Measurements from ENCODE around the gene BACH2.

DNA sequence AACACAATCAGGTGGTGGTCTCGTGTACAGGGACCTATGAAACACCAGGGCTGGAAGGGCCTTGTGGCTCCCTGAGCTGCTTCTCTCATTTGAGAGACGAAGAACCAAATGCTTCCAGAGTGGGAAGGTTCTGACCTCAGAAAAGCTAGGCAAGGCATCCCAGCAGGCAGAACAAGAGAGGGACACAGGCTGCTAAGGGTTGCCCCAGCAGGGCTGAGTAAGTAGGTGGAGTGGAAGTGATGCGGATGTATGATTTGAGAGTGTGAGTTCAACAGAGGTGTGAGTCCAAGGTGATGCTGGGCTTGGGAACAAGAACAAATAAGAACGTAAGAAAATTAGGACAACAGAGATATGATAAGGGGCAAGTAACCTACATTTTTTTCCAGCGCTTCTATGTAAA is 147.8 kb downstream of the BACH2 start:
- no peak for TF ChIP-seq ZEB2 (IDR thresholded peaks at IDR 0.05)
- no peak for TF ChIP-seq TOE1 (IDR thresholded peaks at IDR 0.05; ENCODE audit: borderline replicate concordance)
- no peak for TF ChIP-seq TOE1 (CRISPR knock-in tag; IDR thresholded peaks at IDR 0.05; ENCODE audit: borderline replicate concordance, low read depth)
- TF ChIP-seq KHSRP (IDR thresholded peaks at IDR 0.05), result no peak
- no peak for TF ChIP-seq POLR2AphosphoS5 (IDR thresholded peaks at IDR 0.05; ENCODE audit: control insufficient read depth, insufficient read depth, low read depth, low read length)
- TF ChIP-seq, protein P1, sequence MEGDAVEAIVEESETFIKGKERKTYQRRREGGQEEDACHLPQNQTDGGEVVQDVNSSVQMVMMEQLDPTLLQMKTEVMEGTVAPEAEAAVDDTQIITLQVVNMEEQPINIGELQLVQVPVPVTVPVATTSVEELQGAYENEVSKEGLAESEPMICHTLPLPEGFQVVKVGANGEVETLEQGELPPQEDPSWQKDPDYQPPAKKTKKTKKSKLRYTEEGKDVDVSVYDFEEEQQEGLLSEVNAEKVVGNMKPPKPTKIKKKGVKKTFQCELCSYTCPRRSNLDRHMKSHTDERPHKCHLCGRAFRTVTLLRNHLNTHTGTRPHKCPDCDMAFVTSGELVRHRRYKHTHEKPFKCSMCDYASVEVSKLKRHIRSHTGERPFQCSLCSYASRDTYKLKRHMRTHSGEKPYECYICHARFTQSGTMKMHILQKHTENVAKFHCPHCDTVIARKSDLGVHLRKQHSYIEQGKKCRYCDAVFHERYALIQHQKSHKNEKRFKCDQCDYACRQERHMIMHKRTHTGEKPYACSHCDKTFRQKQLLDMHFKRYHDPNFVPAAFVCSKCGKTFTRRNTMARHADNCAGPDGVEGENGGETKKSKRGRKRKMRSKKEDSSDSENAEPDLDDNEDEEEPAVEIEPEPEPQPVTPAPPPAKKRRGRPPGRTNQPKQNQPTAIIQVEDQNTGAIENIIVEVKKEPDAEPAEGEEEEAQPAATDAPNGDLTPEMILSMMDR (IDR thresholded peaks at IDR 0.05 in 2 of 3, conservative IDR thresholded peaks at IDR 0.05 in 1 of 3; ENCODE audit: insufficient read depth in 2 of 3, low read depth in 1 of 3, low read length in 3 of 3), result no peak
- TF ChIP-seq, protein P2, sequence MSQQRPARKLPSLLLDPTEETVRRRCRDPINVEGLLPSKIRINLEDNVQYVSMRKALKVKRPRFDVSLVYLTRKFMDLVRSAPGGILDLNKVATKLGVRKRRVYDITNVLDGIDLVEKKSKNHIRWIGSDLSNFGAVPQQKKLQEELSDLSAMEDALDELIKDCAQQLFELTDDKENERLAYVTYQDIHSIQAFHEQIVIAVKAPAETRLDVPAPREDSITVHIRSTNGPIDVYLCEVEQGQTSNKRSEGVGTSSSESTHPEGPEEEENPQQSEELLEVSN (IDR thresholded peaks at IDR 0.05; ENCODE audit: borderline replicate concordance in 1 of 2, extremely low read depth in 1 of 2, insufficient read depth in 1 of 2, insufficient read length in 1 of 2, low read depth in 1 of 2, low read length in 1 of 2, poor library complexity in 1 of 2, severe bottlenecking in 1 of 2), result no peak
- TF ChIP-seq, protein P3, sequence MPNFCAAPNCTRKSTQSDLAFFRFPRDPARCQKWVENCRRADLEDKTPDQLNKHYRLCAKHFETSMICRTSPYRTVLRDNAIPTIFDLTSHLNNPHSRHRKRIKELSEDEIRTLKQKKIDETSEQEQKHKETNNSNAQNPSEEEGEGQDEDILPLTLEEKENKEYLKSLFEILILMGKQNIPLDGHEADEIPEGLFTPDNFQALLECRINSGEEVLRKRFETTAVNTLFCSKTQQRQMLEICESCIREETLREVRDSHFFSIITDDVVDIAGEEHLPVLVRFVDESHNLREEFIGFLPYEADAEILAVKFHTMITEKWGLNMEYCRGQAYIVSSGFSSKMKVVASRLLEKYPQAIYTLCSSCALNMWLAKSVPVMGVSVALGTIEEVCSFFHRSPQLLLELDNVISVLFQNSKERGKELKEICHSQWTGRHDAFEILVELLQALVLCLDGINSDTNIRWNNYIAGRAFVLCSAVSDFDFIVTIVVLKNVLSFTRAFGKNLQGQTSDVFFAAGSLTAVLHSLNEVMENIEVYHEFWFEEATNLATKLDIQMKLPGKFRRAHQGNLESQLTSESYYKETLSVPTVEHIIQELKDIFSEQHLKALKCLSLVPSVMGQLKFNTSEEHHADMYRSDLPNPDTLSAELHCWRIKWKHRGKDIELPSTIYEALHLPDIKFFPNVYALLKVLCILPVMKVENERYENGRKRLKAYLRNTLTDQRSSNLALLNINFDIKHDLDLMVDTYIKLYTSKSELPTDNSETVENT (CRISPR knock-in tag; IDR thresholded peaks at IDR 0.05), result no peak
- no peak for TF ChIP-seq NFE2L1 (tag; IDR thresholded peaks at IDR 0.05; ENCODE audit: borderline replicate concordance, low read depth)
- no peak for TF ChIP-seq MEF2A (IDR thresholded peaks at IDR 0.05; ENCODE audit: control insufficient read depth, low read depth, low read length)
- TF ChIP-seq RNF2 (IDR thresholded peaks at IDR 0.05), result no peak

All from K562 (cell line).